PC-9 (cell line): ENCODE measurements around the gene ARHGAP32.

Experiments
- CTCF ChIP-seq: fragments of 200-600 bp; sonication (generic); conservative IDR thresholded peaks from 2 replicates; pipeline ENCODE4 v1.6.1; 2017; ENCODE audit warnings: mixed run types, antibody characterized with exemption, mild to moderate bottlenecking, moderate library complexity
- EZH2 ChIP-seq: fragments of 200-600 bp; sonication (generic); IDR thresholded peaks from 2 replicates; pipeline ENCODE4 v1.8.0; 2017; ENCODE audit warnings: antibody characterized with exemption, low read depth

- TF ChIP-seq CTCF (no peak), EZH2 (no peak)
Observed at GRCh38 chr11:129066229-129066628, 125.9 kb downstream of the ARHGAP32 start.
